ENCODE results near the gene LMO7. TPM values are rescaled to one million over a fixed set of nuclear protein-coding genes. Genes with fewer than 3 reads are reported as not detected.

Gene LMO7
- total and polyA plus RNA-seq, 2 donors from 2014 or later = 44.0 to 138 TPM

GRCh38 chr13:75645141-75645540 is 9.0 kb downstream of the LMO7 start:
- H3K9ac ChIP-seq (ENCODE audit: low read length in 3 of 3) = no peak overlapping the region
- intact Hi-C loops (cut with DNase I) = no loop called here
- H3K4me1 ChIP-seq (ENCODE audit: control insufficient read depth in 2 of 3, insufficient read depth in 2 of 3, low read depth in 1 of 3, low read length in 3 of 3) = peaks cover 0 to 10% (median 7%) of the 10 kb centered on the region in 3 donors
- H3K4me3 ChIP-seq (ENCODE audit: low read length in 3 of 3) = no peak overlapping the region
- TF ChIP-seq, protein P1, sequence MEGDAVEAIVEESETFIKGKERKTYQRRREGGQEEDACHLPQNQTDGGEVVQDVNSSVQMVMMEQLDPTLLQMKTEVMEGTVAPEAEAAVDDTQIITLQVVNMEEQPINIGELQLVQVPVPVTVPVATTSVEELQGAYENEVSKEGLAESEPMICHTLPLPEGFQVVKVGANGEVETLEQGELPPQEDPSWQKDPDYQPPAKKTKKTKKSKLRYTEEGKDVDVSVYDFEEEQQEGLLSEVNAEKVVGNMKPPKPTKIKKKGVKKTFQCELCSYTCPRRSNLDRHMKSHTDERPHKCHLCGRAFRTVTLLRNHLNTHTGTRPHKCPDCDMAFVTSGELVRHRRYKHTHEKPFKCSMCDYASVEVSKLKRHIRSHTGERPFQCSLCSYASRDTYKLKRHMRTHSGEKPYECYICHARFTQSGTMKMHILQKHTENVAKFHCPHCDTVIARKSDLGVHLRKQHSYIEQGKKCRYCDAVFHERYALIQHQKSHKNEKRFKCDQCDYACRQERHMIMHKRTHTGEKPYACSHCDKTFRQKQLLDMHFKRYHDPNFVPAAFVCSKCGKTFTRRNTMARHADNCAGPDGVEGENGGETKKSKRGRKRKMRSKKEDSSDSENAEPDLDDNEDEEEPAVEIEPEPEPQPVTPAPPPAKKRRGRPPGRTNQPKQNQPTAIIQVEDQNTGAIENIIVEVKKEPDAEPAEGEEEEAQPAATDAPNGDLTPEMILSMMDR (IDR thresholded peaks at IDR 0.05; ENCODE audit: borderline replicate concordance, extremely low read depth, insufficient read depth) = no peak
- peaks cover 0 to 2% (median 0%) of the 10 kb centered on the region in 3 donors for H3K36me3 ChIP-seq (ENCODE audit: control insufficient read depth in 2 of 3, insufficient read depth in 3 of 3, low read length in 3 of 3)
- H3K27ac ChIP-seq (ENCODE audit: low read depth in 2 of 2, low read length in 2 of 2) = no peak overlapping the region
- no peaks in the 10 kb centered on the region for H3K27me3 ChIP-seq (ENCODE audit: control insufficient read depth, insufficient read depth, low read length)
- no peak for DNase-seq
- H3K9me3 ChIP-seq (ENCODE audit: control insufficient read depth in 2 of 3, insufficient read depth in 1 of 3, low read length in 3 of 3) = no peaks in the 10 kb centered on the region
- FAIRE-seq = no peak

- Histone ChIP-seq H3K27me3 (ENCODE audit: control insufficient read depth, insufficient read depth, low read length) (no peaks in the 10 kb centered on the region), H3K27ac (ENCODE audit: low read depth in 2 of 2, low read length in 2 of 2) (no peak overlapping the region), H3K4me1 (ENCODE audit: control insufficient read depth in 2 of 3, insufficient read depth in 2 of 3, low read depth in 1 of 3, low read length in 3 of 3) (peaks cover 0 to 4% (median 3%) of the 10 kb centered on the region in 3 donors), H3K9me3 (ENCODE audit: control insufficient read depth in 2 of 3, insufficient read depth in 1 of 3, low read length in 3 of 3) (no peaks in the 10 kb centered on the region), H3K36me3 (ENCODE audit: control insufficient read depth in 2 of 3, insufficient read depth in 3 of 3, low read length in 3 of 3) (peaks cover 0 to 2% (median 0%) of the 10 kb centered on the region in 3 donors), H3K9ac (ENCODE audit: low read length in 3 of 3) (no peak overlapping the region), H3K4me3 (ENCODE audit: low read length in 3 of 3) (no peak overlapping the region)
- no peak for FAIRE-seq
- intact Hi-C loops (cut with DNase I) = no loop called here
- TF ChIP-seq, protein P1 (IDR thresholded peaks at IDR 0.05; ENCODE audit: borderline replicate concordance, extremely low read depth, insufficient read depth) = no peak
- no peak for DNase-seq
Observed at GRCh38 chr13:75647126-75647784, 11.1 kb downstream of the LMO7 start.

DNA sequence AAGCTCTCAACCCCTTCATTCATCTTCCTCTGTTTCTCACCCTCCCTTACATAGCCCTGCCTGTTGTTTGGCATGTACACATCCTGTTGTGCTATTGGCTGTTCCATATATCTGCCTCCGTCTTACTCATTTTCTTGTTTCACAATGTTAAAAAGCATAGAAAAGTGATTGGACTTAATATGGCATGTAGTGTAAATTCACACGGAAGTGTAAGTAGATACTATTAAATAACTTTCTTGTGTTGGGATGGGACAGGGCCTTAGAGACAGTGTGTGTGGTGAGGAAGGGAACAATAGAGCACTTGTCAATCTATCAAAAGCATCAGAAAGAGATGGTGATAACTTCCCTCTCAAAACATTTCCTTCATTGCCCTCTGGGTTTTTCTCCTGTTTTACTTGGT is 12.3 kb downstream of the LMO7 start:
- Histone ChIP-seq H3K9ac (ENCODE audit: low read length in 3 of 3) (no peak overlapping the region), H3K9me3 (ENCODE audit: control insufficient read depth in 2 of 3, insufficient read depth in 1 of 3, low read length in 3 of 3) (no peaks in the 10 kb centered on the region), H3K27me3 (ENCODE audit: control insufficient read depth, insufficient read depth, low read length) (no peaks in the 10 kb centered on the region), H3K4me1 (ENCODE audit: control insufficient read depth in 2 of 3, insufficient read depth in 2 of 3, low read depth in 1 of 3, low read length in 3 of 3) (no peaks in the 10 kb centered on the region), H3K36me3 (ENCODE audit: control insufficient read depth in 2 of 3, insufficient read depth in 3 of 3, low read length in 3 of 3) (peaks cover 0 to 2% (median 0%) of the 10 kb centered on the region in 3 donors), H3K27ac (ENCODE audit: low read depth in 2 of 2, low read length in 2 of 2) (no peak overlapping the region), H3K4me3 (ENCODE audit: low read length in 3 of 3) (no peak overlapping the region)
- intact Hi-C loops (cut with DNase I) = no loop called here
- FAIRE-seq = no peak
- TF ChIP-seq, protein P1 (IDR thresholded peaks at IDR 0.05; ENCODE audit: borderline replicate concordance, extremely low read depth, insufficient read depth) = no peak
- DNase-seq = no peak
